Right lobe of liver (tissue), 6 donors: ENCODE measurements around the gene GRIN2A. TPM values are rescaled to one million over a fixed set of nuclear protein-coding genes. Genes with fewer than 3 reads are reported as not detected.

Source experiments
- ATAC-seq, 4 donors: fragments of 200-7000 bp; cut with Tn5 transposase; one replicate each; pipeline ENCODE4 v1.9.1; 2020; ENCODE audit warnings: mild to moderate bottlenecking in 4 of 4, moderate library complexity in 4 of 4
- DNase-seq, 3 donors: peaks; one replicate each; pipeline ENCODE4 v3.0.0-alpha.2; 2020
- H3K27ac ChIP-seq, 3 donors: fragments of 200-600 bp; one replicate each; pipeline ENCODE4 v1.8.0; 2022
- H3K27me3 ChIP-seq, 2 donors: fragments of 200-600 bp; one replicate each; pipeline ENCODE4 v1.8.0; 2022
- H3K36me3 ChIP-seq, 4 donors: fragments of 200-600 bp; sonication (generic) in 1 of 4; one replicate each; pipeline versions ENCODE4 v1.5.1 to v1.8.0; 2017 to 2022; ENCODE audit warnings: control low read depth in 1 of 4
- H3K4me1 ChIP-seq, 4 donors: fragments of 200-600 bp; sonication (generic) in 1 of 4; one replicate each; pipeline versions ENCODE4 v1.5.1 to v1.8.0; 2017 to 2022; ENCODE audit warnings: control low read depth in 1 of 4
- H3K4me3 ChIP-seq, 3 donors: fragments of 200-600 bp; one replicate each; pipeline ENCODE4 v1.8.0; 2022
- H3K9me3 ChIP-seq, 4 donors: fragments of 200-600 bp; sonication (generic) in 1 of 4; one replicate each; pipeline versions ENCODE4 v1.5.1 to v1.8.0; 2017 to 2022; ENCODE audit warnings: control low read depth in 1 of 4
- CTCF ChIP-seq, 4 donors: fragments of 200-600 bp in 3 of 4; fragments of 450-650 bp in 1 of 4; IDR thresholded peaks; one replicate each; pipeline versions ENCODE4 v1.5.1 to v1.8.0; 2016 to 2022; ENCODE audit warnings: antibody characterized with exemption in 4 of 4, mild to moderate bottlenecking in 2 of 4
- POLR2A ChIP-seq: fragments of 450-650 bp; IDR thresholded peaks from one replicate; pipeline ENCODE4 v1.6.1; 2017; ENCODE audit warnings: antibody characterized with exemption, mild to moderate bottlenecking
- WGBS: methylation state at CpG from one replicate; pipeline ENCODE4 v1.1.6; 2018; ENCODE audit warnings: low coverage, low lambda C conversion rate; ENCODE audit not compliant: insufficient coverage; ENCODE audit errors: missing lambda C conversion rate; 5-methylcytosine and 5-hydroxymethylcytosine counted together
- intact Hi-C, 2 donors: fragments of 100-400 bp; cut with DNase I; formaldehyde crosslinking; loops; one replicate each; pipeline versions ENCODE4 v1.11.2 to v1.14.1; 2022
- total RNA-seq, 6 experiments: library from RNA; depleted of rRNA in 2 of 6; stranded (reverse); fragments of >200 nt in 2 of 6; fragmentation: NEBNext Ultra II Directional in 3 of 6; extraction: Animal tissue kit (Norgen Biotek cat#: 25700) in 3 of 6; gene quantifications; one replicate each; pipeline versions ENCODE4 v1.1.0 to v1.2.4, GENCODE V29; 2016 to 2023
- donor health status: DM: no; HTN: yes; CAD: no.
- donor health status: DM: no; HTN: no; CAD: no.
- donor health status: DM: no; HTN: no; CAD: no.
- donor health status: DM: no; HTN: yes; CAD: no.
- donor health status: DM: no; HTN: yes; CAD: no.

GRIN2A gene
- total RNA-seq, 6 experiments from 2014 or later, result not detected

GRCh38 chr16:9807302-9807701 lies 374.9 kb downstream of the GRIN2A start:
- intact Hi-C loops, result no loop called here
- TF ChIP-seq POLR2A, result no peak
- no peak for TF ChIP-seq CTCF (IDR thresholded peaks at IDR 0.05)
- WGBS, result 81% methylated on average over 3 of the region's 3 CpGs

GRCh38 chr16:9805109-9805508 lies 377.1 kb downstream of the GRIN2A start:
- H3K36me3 ChIP-seq, result no peaks in the 10 kb centered on the region
- DNase-seq, result no peak
- H3K4me1 ChIP-seq, result no peaks in the 10 kb centered on the region
- H3K4me3 ChIP-seq, result no peak overlapping the region
- H3K27me3 ChIP-seq, result no peaks in the 10 kb centered on the region
- 71% methylated on average over 2 of the region's 2 CpGs for WGBS
- intact Hi-C loops, result no loop called here
- H3K27ac ChIP-seq, result no peak overlapping the region
- no peaks in the 10 kb centered on the region for H3K9me3 ChIP-seq
- no peak for TF ChIP-seq POLR2A
- TF ChIP-seq CTCF (IDR thresholded peaks at IDR 0.05), result no peak
- no peak for ATAC-seq

More at GRCh38 chr16:9807302-9807701, 374.9 kb downstream of the GRIN2A start:
- H3K4me3 ChIP-seq, result no peak overlapping the region
- ATAC-seq, result no peak
- H3K27me3 ChIP-seq, result no peaks in the 10 kb centered on the region
- DNase-seq, result no peak
- H3K27ac ChIP-seq, result no peak overlapping the region
- H3K9me3 ChIP-seq, result no peaks in the 10 kb centered on the region
- H3K4me1 ChIP-seq, result no peaks in the 10 kb centered on the region
- no peaks in the 10 kb centered on the region for H3K36me3 ChIP-seq

GRCh38 chr16:9802160-9802559 lies 380.1 kb downstream of the GRIN2A start:
- DNase-seq (no peak), ATAC-seq (no peak)
- Histone ChIP-seq H3K4me1 (no peaks in the 10 kb centered on the region), H3K27ac (no peak overlapping the region), H3K36me3 (no peaks in the 10 kb centered on the region), H3K27me3 (no peaks in the 10 kb centered on the region), H3K9me3 (no peaks in the 10 kb centered on the region), H3K4me3 (no peak overlapping the region)
- 69% methylated on average over 1 of the region's 1 CpG for WGBS
- TF ChIP-seq POLR2A (no peak), CTCF (IDR thresholded peaks at IDR 0.05) (no peak)
- intact Hi-C loops, result no loop called here

- TF ChIP-seq CTCF (IDR thresholded peaks at IDR 0.05), result no peak
- TF ChIP-seq POLR2A, result no peak
- Histone ChIP-seq H3K27me3 (no peaks in the 10 kb centered on the region), H3K9me3 (no peaks in the 10 kb centered on the region), H3K4me3 (no peak overlapping the region), H3K36me3 (no peaks in the 10 kb centered on the region), H3K27ac (no peak overlapping the region), H3K4me1 (no peaks in the 10 kb centered on the region)
- 40% methylated on average over 1 of the region's 1 CpG for WGBS
- intact Hi-C loops, result no loop called here
- DNase-seq, result no peak
- no peak for ATAC-seq
These were observed 380.6 kb downstream of the GRIN2A start for GRCh38 chr16:9801651-9802050.

DNA sequence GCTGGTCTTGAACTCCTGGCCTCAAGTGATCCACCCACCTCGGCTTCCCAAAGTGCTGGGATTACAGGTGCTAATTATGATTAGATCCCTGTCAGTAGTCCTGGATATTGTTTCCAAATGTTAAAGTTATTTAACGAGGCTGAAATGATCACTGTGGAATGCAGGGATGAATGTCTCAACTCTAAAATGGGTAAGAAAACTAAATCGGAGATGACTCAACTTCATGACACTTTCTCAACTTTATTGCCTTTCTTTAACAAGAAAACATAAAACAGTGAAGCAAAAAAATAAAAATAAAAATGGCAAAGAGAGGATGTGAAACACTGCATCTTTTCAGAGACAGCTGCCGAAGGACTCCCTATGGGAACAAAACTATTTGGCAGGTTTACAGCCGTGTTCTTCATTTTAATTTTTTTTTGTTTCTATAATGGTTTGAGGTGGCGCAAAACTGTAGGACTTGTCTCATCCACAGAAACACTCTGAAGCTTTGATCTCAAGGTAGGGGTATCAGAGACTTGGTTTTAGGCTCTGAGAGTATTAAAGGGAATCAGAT lies 382.0 kb downstream of the GRIN2A start:
- H3K9me3 ChIP-seq, result no peaks in the 10 kb centered on the region
- intact Hi-C loops, result no loop called here
- DNase-seq, result no peak
- WGBS, result 58% methylated on average over 6 of the region's 6 CpGs
- no peak for ATAC-seq
- H3K4me1 ChIP-seq, result no peaks in the 10 kb centered on the region
- H3K27ac ChIP-seq, result no peak overlapping the region
- H3K36me3 ChIP-seq, result no peaks in the 10 kb centered on the region
- no peak overlapping the region for H3K4me3 ChIP-seq
- TF ChIP-seq CTCF (IDR thresholded peaks at IDR 0.05) (no peak), POLR2A (no peak)
- no peaks in the 10 kb centered on the region for H3K27me3 ChIP-seq
